K562 (cell line): ENCODE measurements around the gene METTL8. TPM values are rescaled to one million over a fixed set of nuclear protein-coding genes. Genes with fewer than 3 reads are reported as not detected.

Experiments used
- ATAC-seq: fragments of 200-7000 bp; cut with Tn5 transposase; 3 replicates; pipeline ENCODE4 v1.9.1; 2020; ENCODE audit warnings: moderate library complexity
- BruUV-seq: library from RNA; stranded (reverse); fragments of 400-500 nt; replicated peaks from 2 replicates; lab custom pipeline; 2021; lab: Mats Ljungman, UMichigan
- CTCF ChIA-PET: fragments of 300-600 bp; formaldehyde crosslinking; extraction: SDS; loops from one replicate; lab custom pipeline; 2021; ENCODE audit warnings: low intra/inter-chr PET ratio; lab: Yijun Ruan, JAX
- POLR2A ChIA-PET: fragments of 300-600, 350-650 bp; sonication (Branson Sonifier 250); formaldehyde crosslinking; extraction: SDS; loops from one replicate; lab custom pipeline; 2021; ENCODE audit warnings: antibody characterized with exemption, inconsistent platforms; lab: Yijun Ruan, JAX
- DNase-seq, 4 experiments: peaks; one replicate each; pipeline versions ENCODE4 v3.0.0 to v3.0.0-alpha.2; 2011 to 2018; ENCODE audit warnings: low spot score in 3 of 4, mixed read lengths in 3 of 4; ENCODE audit errors: extremely low read depth in 1 of 4
- FAIRE-seq: peaks from 2 replicates; lab custom pipeline; 2011; peaks lifted over from hg19 to GRCh38; lab: Jason Lieb, UNC
- H2AFZ ChIP-seq: 2 replicates; pipeline ENCODE4 v1.6.0; 2011; ENCODE audit warnings: low read depth, low read length, control low read depth, inconsistent platforms
- H3K27ac ChIP-seq: fragments of 200-600 bp; 3 replicates; pipeline ENCODE4 v1.8.0; 2011; ENCODE audit warnings: low read depth, mild to moderate bottlenecking, control low read depth, inconsistent platforms, low read length, moderate library complexity, mixed read lengths; ENCODE audit errors: extremely low read depth
- H3K27me3 ChIP-seq, 2 experiments: fragments of 300-600 bp in 1 of 2; 2 replicates in 1 of 2; 3 replicates in 1 of 2; pipeline versions ENCODE4 v1.6.0 to v1.8.0; 2011; ENCODE audit warnings: inconsistent platforms in 2 of 2, low read length in 2 of 2, mild to moderate bottlenecking in 1 of 2, mixed read lengths in 1 of 2, moderate library complexity in 1 of 2; ENCODE audit not compliant: control insufficient read depth in 2 of 2, insufficient read depth in 2 of 2
- H3K36me3 ChIP-seq: fragments of 300-600 bp; 3 replicates; pipeline ENCODE4 v1.8.0; 2011; ENCODE audit warnings: mild to moderate bottlenecking, low read length, inconsistent platforms; ENCODE audit not compliant: control insufficient read depth, insufficient read depth
- H3K4me1 ChIP-seq, 2 experiments: fragments of 200-600 bp in 1 of 2; replicated peaks in 1 of 2; 2 replicates in 1 of 2; 3 replicates in 1 of 2; pipeline versions ENCODE4 v1.5.1 to v1.8.0; 2011; ENCODE audit warnings: inconsistent platforms in 2 of 2, low read length in 2 of 2, mild to moderate bottlenecking in 1 of 2, mixed read lengths in 1 of 2, moderate library complexity in 1 of 2; ENCODE audit not compliant: control insufficient read depth in 2 of 2, insufficient read depth in 2 of 2
- H3K4me2 ChIP-seq: 2 replicates; pipeline ENCODE4 v1.6.1; 2011; ENCODE audit warnings: low read length, control low read depth, inconsistent platforms, mixed read lengths; ENCODE audit not compliant: insufficient read depth
- H3K4me3 ChIP-seq: fragments of 200-600 bp; sonication (generic), shearing (Covaris generic); 2 replicates; pipeline ENCODE4 v1.5.1; 2016; ENCODE audit warnings: control low read depth, inconsistent platforms
- H3K79me2 ChIP-seq: fragments of 200-600 bp; 3 replicates; pipeline ENCODE4 v1.8.0; 2011; ENCODE audit warnings: low read length, inconsistent platforms; ENCODE audit not compliant: control insufficient read depth, insufficient read depth
- H3K9ac ChIP-seq, 2 experiments: 2 replicates each; pipeline versions ENCODE4 v1.6.0 to v1.6.1; 2011; ENCODE audit warnings: low read depth in 2 of 2, low read length in 2 of 2, control low read depth in 1 of 2, inconsistent platforms in 1 of 2, mild to moderate bottlenecking in 1 of 2, mixed read lengths in 1 of 2; ENCODE audit not compliant: insufficient read depth in 1 of 2
- H3K9me1 ChIP-seq: one replicate; pipeline ENCODE4 v1.6.0; 2011; ENCODE audit warnings: inconsistent platforms, mild to moderate bottlenecking, low read length, moderate library complexity; ENCODE audit not compliant: control insufficient read depth, insufficient read depth
- H3K9me3 ChIP-seq: replicated peaks from 2 replicates; pipeline ENCODE4 v1.5.1; 2011; ENCODE audit warnings: low read depth, low read length, inconsistent platforms; ENCODE audit not compliant: control insufficient read depth, insufficient read depth
- H4K20me1 ChIP-seq: replicated peaks from 2 replicates; pipeline ENCODE4 v1.6.1; 2011; ENCODE audit warnings: low read length, inconsistent platforms, mixed read lengths; ENCODE audit not compliant: control insufficient read depth, insufficient read depth
- BACH1 ChIP-seq: fragments of 200-800 bp; sonication (Bioruptor generic); IDR thresholded peaks from 2 replicates; pipeline ENCODE4 v1.6.1; 2016; ENCODE audit warnings: missing genetic modification characterization, missing compliant biosample characterization
- CHD2 ChIP-seq: IDR thresholded peaks from 2 replicates; pipeline ENCODE4 v1.6.1; 2011; ENCODE audit warnings: low read depth, low read length
- ELF4 ChIP-seq: fragments of 450-650 bp; formaldehyde crosslinking; IDR thresholded peaks from 2 replicates; pipeline ENCODE4 v1.4.0; 2022; ENCODE audit warnings: missing genetic modification characterization
- ETV1 ChIP-seq: fragments of 450-650 bp; conservative IDR thresholded peaks from 2 replicates; pipeline ENCODE4 v1.6.1; 2016; ENCODE audit warnings: missing genetic modification characterization, control low read depth, low read depth, missing compliant biosample characterization
- ILK ChIP-seq: fragments of 450-650 bp; IDR thresholded peaks from 2 replicates; pipeline ENCODE4 v1.6.1; 2016; ENCODE audit warnings: missing genetic modification characterization, low read depth, mild to moderate bottlenecking, missing compliant biosample characterization, moderate library complexity, borderline replicate concordance
- LCOR ChIP-seq: sonication (generic); formaldehyde crosslinking; IDR thresholded peaks from 2 replicates; pipeline ENCODE4 v1.8.0; 2022; ENCODE audit warnings: mild to moderate bottlenecking, missing genetic modification reagents
- NFIX ChIP-seq: fragments of 250-450 bp; sonication (Bioruptor Pico); IDR thresholded peaks from 2 replicates; pipeline ENCODE4 v1.4.0; 2020; ENCODE audit warnings: low read depth, mild to moderate bottlenecking, moderate library complexity
- POLR2B ChIP-seq: fragments of 450-650 bp; IDR thresholded peaks from 2 replicates; pipeline ENCODE4 v1.6.1; 2018; ENCODE audit warnings: low read depth; ENCODE audit not compliant: partially characterized antibody
- SNIP1 ChIP-seq: fragments of 450-650 bp; IDR thresholded peaks from 2 replicates; pipeline ENCODE4 v1.7.1; 2017; ENCODE audit warnings: low read depth, mild to moderate bottlenecking
- SRSF1 ChIP-seq: fragments of 200-400 bp; formaldehyde crosslinking; IDR thresholded peaks from 2 replicates; pipeline ENCODE4 v1.6.1; 2017; ENCODE audit warnings: mild to moderate bottlenecking, low read depth, low read length, moderate library complexity
- ZNF239 ChIP-seq: fragments of 250-450 bp; sonication (Bioruptor Pico); IDR thresholded peaks from 2 replicates; pipeline ENCODE4 v1.4.0; 2020; ENCODE audit warnings: mild to moderate bottlenecking
- WGBS: fragments of 100-300 bp; shearing (Covaris generic); methylation state at CpG from one replicate; pipeline ENCODE4 v1.1.6; 2016; ENCODE audit warnings: low coverage, mixed read lengths; ENCODE audit not compliant: insufficient coverage; ENCODE audit errors: missing lambda C conversion rate; 5-methylcytosine and 5-hydroxymethylcytosine counted together
- in situ Hi-C: fragments of 300-500 bp; cut with MboI; formaldehyde crosslinking; loops from 4 replicates; pipeline ENCODE4 v1.15.0; 2018; ENCODE audit warnings: inconsistent platforms, mixed read lengths
- intact Hi-C: fragments of 100-400 bp; cut with micrococcal nuclease; formaldehyde crosslinking; loops from 2 replicates; pipeline ENCODE4 v1.14.2; 2022
- polyA plus RNA-seq, 8 experiments: library from polyadenylated mRNA; depleted of rRNA in 4 of 8; stranded (reverse) in 5 of 8; unstranded in 3 of 8; fragments of >200 nt; fragmentation: Nextera tagmentation in 2 of 8; fragmentation: Illumina TruSeq in 1 of 8; extraction: Ambion mirVana in 2 of 8; extraction: Trizol in 1 of 8; gene quantifications; 2 replicates each; pipeline versions ENCODE4 v1.2.1 to v1.2.3, GENCODE V29; 2011 to 2014; ENCODE audit warnings: inconsistent platforms in 1 of 8, missing spikeins in 1 of 8
- total RNA-seq, 7 experiments: library from RNA; depleted of rRNA in 6 of 7; stranded (reverse); fragments of >200 nt in 6 of 7; fragmentation: Illumina TruSeq in 2 of 7; extraction: Trizol in 2 of 7; gene quantifications; 2 replicates each; pipeline versions ENCODE4 v1.2.1 to v1.2.3, GENCODE V29; 2011 to 2021; ENCODE audit warnings: low replicate concordance in 1 of 7
- TF ChIP-seq, protein P1 (sequence below): IDR thresholded peaks from 3 replicates; pipeline ENCODE4 v1.6.1; 2011; ENCODE audit warnings: borderline replicate concordance, mild to moderate bottlenecking; ENCODE audit not compliant: insufficient read length, insufficient read depth
- TF ChIP-seq, protein P2 (sequence below): fragments of 150-350 bp; conservative IDR thresholded peaks from 2 replicates; pipeline ENCODE4 v1.6.1; 2014; ENCODE audit warnings: low read length

Gene METTL8
- total and polyA plus RNA-seq, 9 of the 15 experiments (the other 6 are each of a cell fraction or from before 2014, with no cell fraction given) = 12.9 to 52.6 (median 33.7) TPM

DNA sequence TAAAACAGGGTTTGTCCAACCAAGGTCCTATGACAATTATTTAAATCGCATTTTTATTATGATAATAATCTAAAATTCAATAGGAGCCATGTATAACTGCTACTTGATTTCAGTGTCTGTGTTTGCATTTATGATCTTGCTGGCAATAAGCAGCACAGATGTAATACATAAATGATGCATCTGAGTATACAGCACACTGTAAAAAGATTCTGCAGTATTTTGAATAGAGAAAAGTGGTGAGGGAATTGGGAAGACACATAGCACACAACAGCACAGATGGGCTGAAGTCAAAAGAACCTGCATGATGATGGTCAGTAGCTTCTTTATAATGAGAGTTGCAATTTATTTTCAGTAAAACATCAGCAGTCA is 26.1 kb downstream of the METTL8 start:
- WGBS = 40% methylated on average over 1 of the region's 1 CpG

More for the DNA sequence above, 26.1 kb downstream of the METTL8 start:
- intact Hi-C loops = no loop called here
- in situ Hi-C loops = no loop called here
- no peak for FAIRE-seq
- no peaks in the 10 kb centered on the region for H4K20me1 ChIP-seq
- no peak overlapping the region for H3K9ac ChIP-seq
- no peak overlapping the region for H2AFZ ChIP-seq
- TF ChIP-seq, protein P1, sequence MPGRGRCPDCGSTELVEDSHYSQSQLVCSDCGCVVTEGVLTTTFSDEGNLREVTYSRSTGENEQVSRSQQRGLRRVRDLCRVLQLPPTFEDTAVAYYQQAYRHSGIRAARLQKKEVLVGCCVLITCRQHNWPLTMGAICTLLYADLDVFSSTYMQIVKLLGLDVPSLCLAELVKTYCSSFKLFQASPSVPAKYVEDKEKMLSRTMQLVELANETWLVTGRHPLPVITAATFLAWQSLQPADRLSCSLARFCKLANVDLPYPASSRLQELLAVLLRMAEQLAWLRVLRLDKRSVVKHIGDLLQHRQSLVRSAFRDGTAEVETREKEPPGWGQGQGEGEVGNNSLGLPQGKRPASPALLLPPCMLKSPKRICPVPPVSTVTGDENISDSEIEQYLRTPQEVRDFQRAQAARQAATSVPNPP = no peak
- TF ChIP-seq, protein P2, sequence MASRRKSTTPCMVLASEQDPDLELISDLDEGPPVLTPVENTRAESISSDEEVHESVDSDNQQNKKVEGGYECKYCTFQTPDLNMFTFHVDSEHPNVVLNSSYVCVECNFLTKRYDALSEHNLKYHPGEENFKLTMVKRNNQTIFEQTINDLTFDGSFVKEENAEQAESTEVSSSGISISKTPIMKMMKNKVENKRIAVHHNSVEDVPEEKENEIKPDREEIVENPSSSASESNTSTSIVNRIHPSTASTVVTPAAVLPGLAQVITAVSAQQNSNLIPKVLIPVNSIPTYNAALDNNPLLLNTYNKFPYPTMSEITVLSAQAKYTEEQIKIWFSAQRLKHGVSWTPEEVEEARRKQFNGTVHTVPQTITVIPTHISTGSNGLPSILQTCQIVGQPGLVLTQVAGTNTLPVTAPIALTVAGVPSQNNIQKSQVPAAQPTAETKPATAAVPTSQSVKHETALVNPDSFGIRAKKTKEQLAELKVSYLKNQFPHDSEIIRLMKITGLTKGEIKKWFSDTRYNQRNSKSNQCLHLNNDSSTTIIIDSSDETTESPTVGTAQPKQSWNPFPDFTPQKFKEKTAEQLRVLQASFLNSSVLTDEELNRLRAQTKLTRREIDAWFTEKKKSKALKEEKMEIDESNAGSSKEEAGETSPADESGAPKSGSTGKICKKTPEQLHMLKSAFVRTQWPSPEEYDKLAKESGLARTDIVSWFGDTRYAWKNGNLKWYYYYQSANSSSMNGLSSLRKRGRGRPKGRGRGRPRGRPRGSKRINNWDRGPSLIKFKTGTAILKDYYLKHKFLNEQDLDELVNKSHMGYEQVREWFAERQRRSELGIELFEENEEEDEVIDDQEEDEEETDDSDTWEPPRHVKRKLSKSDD = no peak
- TF ChIP-seq BACH1 (tag) (no peak), ZNF239 (no peak), CHD2 (no peak), NFIX (CRISPR knock-in tag) (no peak), ETV1 (tag) (no peak), SRSF1 (no peak), POLR2B (no peak), SNIP1 (no peak), LCOR (CRISPR knock-in tag) (no peak), ILK (tag) (no peak), ELF4 (no peak)
- ATAC-seq = no peak
- H3K4me2 ChIP-seq = no peak overlapping the region
- no peak overlapping the region for H3K4me3 ChIP-seq
- H3K4me1 ChIP-seq = no peaks in the 10 kb centered on the region; a peak in 1 of 5 replicates
- no peaks in the 10 kb centered on the region for H3K9me1 ChIP-seq
- 0 out of 3 replicates have a peak, but pooled peaks cover 5% of the 10 kb centered on the region for H3K36me3 ChIP-seq
- no peaks in the 10 kb centered on the region for H3K27me3 ChIP-seq
- H3K79me2 ChIP-seq = peaks cover 27% of the 10 kb centered on the region
- no TSS peak for BruUV-seq
- H3K27ac ChIP-seq = no peak overlapping the region
- ChIA-PET CTCF (interaction anchor here (0.6 kb wide), 1 partner anchor 47 kb away, joined by 3 read pairs; no protein-coding TSS in a partner anchor), POLR2A (interaction anchor here (1.9 kb wide), 1 partner anchor 9 kb away, joined by 7 read pairs; no protein-coding TSS in a partner anchor)
- no peak for DNase-seq
- 0 out of 2 replicates have a peak, but pooled peaks cover under 1% of the 10 kb centered on the region for H3K9me3 ChIP-seq
